ENCODE results near the gene MDFIC.

GRCh38 chr7:114949231-114949630, 27.3 kb downstream of the MDFIC start:
- no peak for TF ChIP-seq CTCF (conservative IDR thresholded peaks at IDR 0.05)
- no peak for TF ChIP-seq ZFX (IDR thresholded peaks at IDR 0.05)
